Measurements from ENCODE around the gene KLHL22.
"Not testable (repeated sequence)": the region's sequence is repeated elsewhere in the genome, so short reads cannot be mapped to it uniquely, and the experiment has no call there.

Gene KLHL22

GRCh38 chr22:20487715-20488114 lies 7.9 kb downstream of the KLHL22 start:
- DNase-seq (ENCODE audit: low spot score) = no peak
- in situ Hi-C loops (cut with MboI; ENCODE audit: low pct_unique_long_range_greater_than_20kb, low sequenced_read_pairs, unreplicated experiment) = no loop called here
- TF ChIP-seq CTCF (IDR thresholded peaks at IDR 0.05; ENCODE audit: extremely low read depth, insufficient read depth, missing control alignments) = no peak

- in situ Hi-C loops (cut with MboI; ENCODE audit: low pct_unique_long_range_greater_than_20kb, low sequenced_read_pairs, unreplicated experiment) = no loop called here
- DNase-seq (ENCODE audit: low spot score) = no peak
These were observed 9.4 kb downstream of the KLHL22 start for GRCh38 chr22:20486229-20486628.

GRCh38 chr22:20484948-20485683 lies 10.5 kb downstream of the KLHL22 start:
- no peak for DNase-seq (ENCODE audit: low spot score)
- no peak for TF ChIP-seq CTCF (IDR thresholded peaks at IDR 0.05; ENCODE audit: extremely low read depth, insufficient read depth, missing control alignments)
- in situ Hi-C loops (cut with MboI; ENCODE audit: low pct_unique_long_range_greater_than_20kb, low sequenced_read_pairs, unreplicated experiment) = no loop called here

More at GRCh38 chr22:20486229-20486628, 9.4 kb downstream of the KLHL22 start:
- no peak for TF ChIP-seq CTCF (IDR thresholded peaks at IDR 0.05; ENCODE audit: extremely low read depth, insufficient read depth, missing control alignments)

GRCh38 chr22:20483771-20484170 lies 11.8 kb downstream of the KLHL22 start:
- no peak for TF ChIP-seq CTCF (IDR thresholded peaks at IDR 0.05; ENCODE audit: extremely low read depth, insufficient read depth, missing control alignments)
- in situ Hi-C loops (cut with MboI; ENCODE audit: low pct_unique_long_range_greater_than_20kb, low sequenced_read_pairs, unreplicated experiment) = no loop called here
- DNase-seq (ENCODE audit: low spot score) = no peak

- DNase-seq (ENCODE audit: low spot score); in situ Hi-C loops (cut with MboI; ENCODE audit: low pct_unique_long_range_greater_than_20kb, low sequenced_read_pairs, unreplicated experiment): not testable (repeated sequence)
These were observed 12.5 kb downstream of the KLHL22 start for GRCh38 chr22:20483143-20483506.

GRCh38 chr22:20479612-20480196 lies 15.9 kb downstream of the KLHL22 start:
- in situ Hi-C loops (cut with MboI; ENCODE audit: low pct_unique_long_range_greater_than_20kb, low sequenced_read_pairs, unreplicated experiment) = no loop called here
- no peak for TF ChIP-seq CTCF (IDR thresholded peaks at IDR 0.05; ENCODE audit: extremely low read depth, insufficient read depth, missing control alignments)
- DNase-seq (ENCODE audit: low spot score) = no peak

- not testable (repeated sequence) for DNase-seq (ENCODE audit: low spot score)
These were observed 17.5 kb downstream of the KLHL22 start for GRCh38 chr22:20478059-20478458.

GRCh38 chr22:20475569-20475968 lies 20.0 kb downstream of the KLHL22 start:
- DNase-seq (ENCODE audit: low spot score); in situ Hi-C loops (cut with MboI; ENCODE audit: low pct_unique_long_range_greater_than_20kb, low sequenced_read_pairs, unreplicated experiment): not testable (repeated sequence)

More at GRCh38 chr22:20478059-20478458, 17.5 kb downstream of the KLHL22 start:
- in situ Hi-C loops (cut with MboI; ENCODE audit: low pct_unique_long_range_greater_than_20kb, low sequenced_read_pairs, unreplicated experiment) = not testable (repeated sequence)

Measured in GM13977 (cell line).